ENCODE measurements around the gene MYOM3.
"Not testable (repeated sequence)": the region's sequence is repeated elsewhere in the genome, so short reads cannot be mapped to it uniquely, and the experiment has no call there.

Gene MYOM3

DNA sequence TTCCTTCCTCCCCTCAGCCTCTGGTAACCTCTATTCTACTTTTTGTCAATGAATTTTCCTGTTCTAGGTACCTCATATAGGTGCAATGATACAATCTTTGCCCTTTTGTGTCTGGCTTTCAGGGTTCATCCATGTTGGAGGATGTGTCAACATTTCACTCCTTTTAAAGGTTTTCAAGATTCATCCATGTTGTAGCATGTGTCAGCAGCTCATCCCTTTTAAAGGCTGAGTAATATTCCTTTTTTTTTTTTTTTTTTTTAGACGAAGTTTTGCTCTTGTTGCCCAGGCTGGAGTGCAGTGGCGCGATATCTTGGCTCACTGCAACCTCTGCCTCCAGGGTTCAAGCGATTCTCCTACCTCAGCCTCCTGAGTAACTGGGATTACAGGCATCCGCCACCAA lies 67.3 kb downstream of the MYOM3 start:
- in situ Hi-C loops (cut with HindIII; ENCODE audit: low sequenced_read_pairs), result not testable (repeated sequence)

GRCh38 chr1:24043345-24044032 lies 68.4 kb downstream of the MYOM3 start:
- in situ Hi-C loops (cut with HindIII; ENCODE audit: low sequenced_read_pairs), result no loop called here

- in situ Hi-C loops (cut with HindIII; ENCODE audit: low sequenced_read_pairs), result no loop called here
Measured at GRCh38 chr1:24042315-24042714, 69.6 kb downstream of the MYOM3 start.

- in situ Hi-C loops (cut with HindIII; ENCODE audit: low sequenced_read_pairs), result no loop called here
Measured at GRCh38 chr1:24036088-24036487, 75.8 kb downstream of the MYOM3 start.

- in situ Hi-C loops (cut with HindIII; ENCODE audit: low sequenced_read_pairs), result no loop called here
Measured at GRCh38 chr1:24032981-24033380, 79.0 kb downstream of the MYOM3 start.

DNA sequence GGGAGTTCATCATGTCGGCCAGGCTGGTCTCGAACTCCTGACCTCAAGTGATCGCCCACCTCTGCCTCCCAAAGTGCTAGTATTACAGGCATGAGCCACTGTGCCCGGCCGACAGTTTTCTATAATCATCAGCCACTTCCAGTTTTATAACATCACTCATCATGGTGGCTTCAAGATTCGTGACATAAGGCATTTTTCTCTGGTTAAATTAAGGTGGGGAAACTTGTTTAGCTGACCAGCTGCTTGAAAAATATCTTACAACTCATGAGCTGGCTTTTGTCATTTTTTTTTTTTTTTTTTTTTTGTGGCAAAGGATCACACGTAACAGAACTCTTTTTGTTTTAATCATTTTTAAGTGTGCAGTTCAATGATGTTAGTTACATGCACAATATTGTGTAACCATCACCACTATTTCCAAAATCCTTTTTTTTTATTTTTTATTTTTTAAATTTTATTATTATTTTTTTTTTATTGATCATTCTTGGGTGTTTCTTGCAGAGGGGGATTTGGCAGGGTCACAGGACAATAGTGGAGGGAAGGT lies 80.9 kb downstream of the MYOM3 start:
- in situ Hi-C loops (cut with HindIII; ENCODE audit: low sequenced_read_pairs), result not testable (repeated sequence)

DNA sequence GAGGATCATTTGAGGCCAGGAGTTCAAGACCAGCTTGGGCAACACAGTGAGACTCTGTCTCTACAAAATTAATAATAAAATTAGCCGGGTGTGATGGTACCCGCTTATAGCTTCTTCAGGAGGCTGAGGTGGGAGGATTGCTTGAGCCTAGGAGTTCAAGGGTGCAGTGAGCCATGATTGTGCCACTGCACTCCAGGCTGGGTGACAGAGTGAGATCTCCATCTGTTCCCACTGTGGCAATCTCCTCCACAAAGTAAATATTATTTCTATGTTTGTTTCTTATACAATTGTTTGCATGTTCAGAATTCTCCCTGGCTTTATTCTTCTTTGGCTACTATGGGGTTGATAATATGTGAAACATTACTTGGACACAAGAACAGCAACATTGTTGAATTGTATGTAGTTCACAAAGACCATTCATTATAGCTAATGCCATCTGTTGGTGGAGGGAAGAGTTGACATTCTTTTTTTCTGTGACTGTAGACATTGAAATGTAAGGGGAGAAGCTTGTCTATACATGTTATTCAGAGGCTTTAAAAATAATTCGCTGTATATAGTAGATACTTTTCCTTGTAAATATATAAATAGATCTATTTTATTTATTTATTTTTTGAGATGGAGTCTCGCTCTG lies 84.0 kb downstream of the MYOM3 start:
- in situ Hi-C loops (cut with HindIII; ENCODE audit: low sequenced_read_pairs), result no loop called here

- in situ Hi-C loops (cut with HindIII; ENCODE audit: low sequenced_read_pairs), result no loop called here
Measured at GRCh38 chr1:24022581-24023361, 89.2 kb downstream of the MYOM3 start.

DNA sequence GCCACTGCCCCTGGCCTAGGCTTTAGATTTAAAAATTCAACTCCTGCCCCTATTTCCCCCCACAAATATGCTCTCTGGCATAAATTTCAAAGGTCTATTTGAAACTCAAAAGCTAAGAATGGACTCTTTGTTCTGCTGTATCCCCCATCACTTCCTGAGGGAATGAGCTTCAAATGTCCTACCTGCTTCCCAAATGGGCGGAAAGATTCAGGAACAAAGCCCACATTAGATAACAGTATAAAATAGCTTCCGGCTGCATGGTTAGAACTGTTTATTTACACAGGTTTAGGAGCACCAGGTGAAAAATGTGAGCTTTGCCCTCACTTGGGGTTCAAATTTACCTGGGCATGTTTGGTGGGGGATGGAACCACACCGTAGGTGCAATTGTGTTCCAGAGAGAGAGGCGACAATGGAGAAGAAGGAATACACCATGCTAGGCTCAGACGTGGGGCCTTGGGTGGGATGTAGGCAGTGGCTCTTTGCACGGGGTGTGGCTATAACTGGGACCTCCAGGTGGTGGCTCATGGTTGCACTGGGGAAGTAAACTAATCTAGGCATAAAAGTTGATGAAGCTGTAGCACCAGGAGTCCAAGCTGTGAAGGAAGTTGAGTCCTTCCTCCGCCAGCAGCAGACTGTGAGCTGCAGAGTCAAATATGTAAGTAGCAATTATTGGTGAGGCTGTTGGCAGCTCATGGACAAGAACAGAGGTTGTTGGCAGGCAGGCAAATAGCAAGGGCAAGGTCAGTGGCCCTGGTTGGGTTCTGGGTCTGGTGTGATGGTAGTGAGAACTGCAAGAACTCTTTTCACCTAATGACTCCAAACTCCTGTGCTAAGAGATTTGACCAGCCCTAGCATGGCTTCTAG lies 90.3 kb downstream of the MYOM3 start:
- in situ Hi-C loops (cut with HindIII; ENCODE audit: low sequenced_read_pairs), result no loop called here

DNA sequence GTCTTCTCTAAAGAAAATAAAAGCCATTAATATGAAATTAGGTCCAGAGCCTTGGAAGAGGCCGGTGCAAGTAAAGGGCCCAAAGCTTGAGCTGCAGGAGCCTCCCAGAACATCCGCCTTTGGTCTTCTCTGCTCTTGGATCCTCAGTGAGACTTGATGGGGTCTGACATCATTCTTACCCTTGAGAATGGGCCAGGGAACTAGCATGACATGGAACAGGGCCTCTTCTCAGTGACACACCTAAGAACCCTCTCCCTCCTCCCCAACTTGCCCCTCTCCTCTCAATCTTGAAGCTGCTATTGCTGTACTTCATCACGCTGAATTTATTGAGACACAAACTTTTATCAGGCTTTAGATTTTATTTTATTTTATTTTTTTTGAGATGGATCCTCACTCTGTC lies 91.5 kb downstream of the MYOM3 start:
- in situ Hi-C loops (cut with HindIII; ENCODE audit: low sequenced_read_pairs), result no loop called here

GRCh38 chr1:24020025-24020424 lies 91.9 kb downstream of the MYOM3 start:
- in situ Hi-C loops (cut with HindIII; ENCODE audit: low sequenced_read_pairs), result no loop called here

DNA sequence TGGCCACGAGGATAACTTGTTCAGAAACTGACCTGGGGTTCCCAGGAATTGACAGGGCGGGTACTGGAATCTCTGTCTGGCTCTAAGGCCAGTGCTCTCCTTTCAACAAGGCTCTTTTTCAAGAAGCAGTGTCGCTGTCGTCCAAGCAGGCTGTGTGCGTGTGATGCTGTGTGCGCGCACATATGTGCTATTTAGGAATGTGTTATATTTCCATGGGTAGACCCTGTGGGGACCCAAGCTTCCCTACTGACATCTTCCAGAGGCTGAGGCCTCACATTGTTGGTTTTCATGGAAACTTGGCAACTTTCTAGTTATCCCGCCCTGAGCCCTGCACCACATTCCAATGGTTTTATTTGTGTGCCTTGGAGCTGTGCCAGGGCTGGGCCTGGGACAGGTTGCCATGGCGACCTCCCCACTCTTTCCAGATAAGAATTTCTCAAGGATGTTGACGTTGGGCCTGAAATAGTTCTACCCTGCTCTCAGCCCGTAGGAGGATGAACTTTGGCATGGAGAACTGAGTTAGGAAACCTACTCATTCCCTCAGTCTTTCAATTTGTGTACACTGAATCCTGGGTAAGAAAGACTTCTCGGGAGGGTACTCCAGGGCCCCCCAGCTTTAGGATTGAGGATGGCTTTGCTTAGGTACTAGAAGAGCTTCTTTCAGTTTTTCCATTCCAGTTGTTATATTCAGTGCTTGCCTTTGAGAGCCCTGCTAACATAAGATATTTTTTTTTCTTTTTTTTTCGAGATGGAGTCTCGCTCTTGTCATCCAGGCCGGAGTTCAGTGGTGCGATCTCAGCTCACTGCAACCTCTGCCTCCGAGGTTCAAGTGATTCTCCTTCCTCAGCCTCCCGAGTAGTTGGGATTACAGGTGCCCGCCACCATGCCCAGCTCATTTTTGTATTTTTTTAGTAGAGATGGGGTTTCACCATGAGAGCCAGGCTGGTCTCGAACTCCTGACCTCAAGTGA lies 93.0 kb downstream of the MYOM3 start:
- in situ Hi-C loops (cut with HindIII; ENCODE audit: low sequenced_read_pairs), result no loop called here

DNA sequence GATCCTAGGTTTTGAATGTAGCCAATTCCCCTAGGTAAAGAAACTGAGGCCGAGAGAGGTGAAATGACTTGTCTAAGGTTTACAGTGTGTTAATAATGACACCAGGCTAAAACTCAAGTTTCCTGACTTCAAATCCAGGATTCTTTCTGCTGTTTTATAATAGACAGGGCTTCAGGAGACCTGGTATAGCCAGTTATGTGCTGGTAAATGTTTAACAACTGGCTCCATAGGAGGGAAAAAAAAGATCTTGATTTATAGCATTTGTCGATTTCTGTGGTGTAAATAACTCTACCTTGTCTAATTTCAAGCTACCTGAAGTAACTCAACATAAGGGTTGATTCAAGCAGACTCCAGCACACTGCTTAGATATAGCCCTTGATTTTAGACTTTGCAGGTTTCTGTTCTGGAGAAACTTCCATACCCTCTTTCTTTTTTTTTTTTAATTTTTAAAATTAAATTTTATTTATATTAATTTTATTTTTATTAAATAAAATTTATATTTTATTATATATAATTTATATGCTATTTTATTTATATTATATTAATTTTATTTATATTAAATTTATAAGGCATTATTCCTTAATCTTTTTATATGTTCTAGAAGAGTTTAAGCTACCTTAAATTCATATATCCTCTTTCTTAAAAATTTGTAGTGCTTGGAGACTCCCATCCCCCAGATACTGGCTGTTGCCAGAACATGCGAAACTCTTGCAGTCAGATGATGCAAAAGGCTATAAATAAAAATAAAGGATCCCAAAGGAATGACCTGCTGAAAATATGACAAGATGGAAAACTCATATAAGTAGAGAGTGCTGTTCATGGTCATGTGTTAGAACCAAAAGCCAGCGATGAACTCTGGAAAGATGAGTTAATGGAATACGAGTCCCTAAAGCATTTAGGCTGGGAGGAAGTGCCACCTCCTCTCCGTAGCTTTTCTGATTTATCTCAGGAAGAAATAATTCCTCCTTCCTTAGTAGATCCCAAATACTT lies 96.4 kb downstream of the MYOM3 start:
- in situ Hi-C loops (cut with HindIII; ENCODE audit: low sequenced_read_pairs), result no loop called here

GRCh38 chr1:24012878-24013277 lies 99.1 kb downstream of the MYOM3 start:
- in situ Hi-C loops (cut with HindIII; ENCODE audit: low sequenced_read_pairs), result not testable (repeated sequence)

DNA sequence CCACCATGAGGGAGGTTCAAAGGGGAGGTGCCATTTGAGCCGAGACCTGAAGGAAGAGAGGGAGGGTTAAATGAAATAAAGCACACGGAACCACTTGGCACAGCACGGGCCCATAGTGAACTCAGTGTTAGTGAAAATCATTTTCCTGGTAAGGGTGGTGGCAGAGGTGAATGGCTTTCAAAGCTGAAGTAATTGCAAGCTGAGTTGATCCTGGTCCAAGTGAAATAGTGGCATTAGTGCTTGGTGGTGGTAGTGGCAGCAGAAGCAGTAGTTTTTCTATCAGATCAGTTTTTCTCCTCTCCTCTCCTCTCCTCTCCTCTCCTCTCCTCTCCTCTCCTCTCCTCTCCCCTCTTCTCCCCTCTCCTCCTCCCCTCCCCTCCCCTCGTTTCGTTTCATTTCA lies 101.3 kb downstream of the MYOM3 start:
- in situ Hi-C loops (cut with HindIII; ENCODE audit: low sequenced_read_pairs), result no loop called here

DNA sequence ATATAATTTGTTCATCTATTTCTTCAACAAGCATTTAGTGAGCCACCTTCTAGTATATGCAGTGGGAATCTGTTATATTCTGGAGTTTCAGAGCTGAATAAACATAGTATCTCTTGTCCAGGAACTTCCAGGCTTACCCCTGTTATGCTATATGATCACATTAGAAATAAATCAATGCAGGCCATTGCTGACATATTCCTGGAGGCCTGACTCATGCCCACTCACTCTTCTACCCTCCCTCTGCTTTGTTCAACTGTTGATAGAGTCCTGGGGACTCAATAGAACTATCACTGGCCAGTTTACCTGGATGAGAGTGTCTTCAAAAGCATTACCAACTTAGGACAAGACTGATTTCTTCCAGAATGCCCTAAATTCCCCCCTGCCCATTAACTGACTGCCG lies 102.5 kb downstream of the MYOM3 start:
- in situ Hi-C loops (cut with HindIII; ENCODE audit: low sequenced_read_pairs), result no loop called here

GRCh38 chr1:24008574-24009184 lies 103.3 kb downstream of the MYOM3 start:
- in situ Hi-C loops (cut with HindIII; ENCODE audit: low sequenced_read_pairs), result not testable (repeated sequence)

DNA sequence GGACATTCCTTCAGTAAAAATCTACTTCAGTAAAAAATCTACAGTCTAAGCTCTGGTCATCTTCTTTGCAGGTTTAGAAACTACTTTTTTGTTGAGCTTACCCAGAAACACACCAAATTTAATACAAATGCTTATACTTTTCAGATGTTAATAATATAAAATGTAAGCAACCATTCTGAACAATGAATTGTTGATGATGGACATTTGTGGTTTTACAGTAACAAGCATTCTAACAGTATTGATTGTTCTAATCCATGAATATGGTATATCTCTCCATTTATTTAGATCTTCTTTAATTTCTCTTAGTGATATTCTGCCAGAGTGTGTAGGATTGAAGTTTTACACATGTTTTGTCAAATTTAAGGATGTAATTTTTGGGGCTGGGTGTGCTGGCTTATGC lies 104.9 kb downstream of the MYOM3 start:
- in situ Hi-C loops (cut with HindIII; ENCODE audit: low sequenced_read_pairs), result no loop called here

Data from DLD1 (cell line).